ENCODE results near the gene ATP6V0D1. TPM values are rescaled to one million over a fixed set of nuclear protein-coding genes. Genes with fewer than 3 reads are reported as not detected.
A peak's percentile ranks its signal among the peaks of the same experiment; 100 is the strongest.

Gene ATP6V0D1
- total RNA-seq, 1 donor = 158 TPM

DNA sequence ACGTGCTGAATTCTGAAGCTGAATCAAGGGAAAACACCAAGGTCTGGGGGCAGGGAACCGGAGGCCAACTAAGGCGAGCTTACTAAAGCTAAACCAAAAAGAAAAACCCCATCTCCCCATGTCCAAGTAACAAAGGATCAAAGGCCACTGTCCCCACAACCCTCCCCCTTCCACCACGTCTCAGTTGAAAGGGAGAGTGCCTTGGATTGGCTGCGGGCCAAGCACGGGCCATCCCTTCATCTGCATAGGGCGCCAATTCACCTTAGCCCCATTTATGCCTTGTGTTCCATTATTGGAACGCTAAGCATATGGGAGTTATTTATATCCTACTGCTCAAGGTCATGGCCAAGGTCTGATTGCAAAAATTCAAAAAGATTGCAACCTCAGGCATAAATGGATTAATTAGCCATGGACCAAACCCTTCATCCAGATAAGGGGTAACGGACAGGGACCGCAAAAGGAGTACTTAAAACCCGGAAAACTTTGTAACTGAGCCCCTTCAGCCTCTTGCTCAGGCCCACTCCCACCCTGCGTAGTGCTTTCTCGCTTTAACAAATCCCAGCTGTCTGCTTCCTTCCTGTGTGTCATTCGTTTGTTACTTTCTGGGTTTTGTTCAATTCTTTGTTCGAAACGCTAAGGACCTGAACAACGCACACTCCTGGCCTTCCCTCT lies 740 bp upstream of the ATP6V0D1 start:
- TF ChIP-seq, protein P1, sequence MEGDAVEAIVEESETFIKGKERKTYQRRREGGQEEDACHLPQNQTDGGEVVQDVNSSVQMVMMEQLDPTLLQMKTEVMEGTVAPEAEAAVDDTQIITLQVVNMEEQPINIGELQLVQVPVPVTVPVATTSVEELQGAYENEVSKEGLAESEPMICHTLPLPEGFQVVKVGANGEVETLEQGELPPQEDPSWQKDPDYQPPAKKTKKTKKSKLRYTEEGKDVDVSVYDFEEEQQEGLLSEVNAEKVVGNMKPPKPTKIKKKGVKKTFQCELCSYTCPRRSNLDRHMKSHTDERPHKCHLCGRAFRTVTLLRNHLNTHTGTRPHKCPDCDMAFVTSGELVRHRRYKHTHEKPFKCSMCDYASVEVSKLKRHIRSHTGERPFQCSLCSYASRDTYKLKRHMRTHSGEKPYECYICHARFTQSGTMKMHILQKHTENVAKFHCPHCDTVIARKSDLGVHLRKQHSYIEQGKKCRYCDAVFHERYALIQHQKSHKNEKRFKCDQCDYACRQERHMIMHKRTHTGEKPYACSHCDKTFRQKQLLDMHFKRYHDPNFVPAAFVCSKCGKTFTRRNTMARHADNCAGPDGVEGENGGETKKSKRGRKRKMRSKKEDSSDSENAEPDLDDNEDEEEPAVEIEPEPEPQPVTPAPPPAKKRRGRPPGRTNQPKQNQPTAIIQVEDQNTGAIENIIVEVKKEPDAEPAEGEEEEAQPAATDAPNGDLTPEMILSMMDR (IDR thresholded peaks at IDR 0.05; ENCODE audit: extremely low read depth, low read depth, low read length) = no peak
- Histone ChIP-seq H3K4me3 (ENCODE audit: insufficient read depth, low read length) (peak overlapping the region; percentile 99), H3K9me3 (ENCODE audit: low read depth, low read length) (no peaks in the 10 kb centered on the region), H3K79me2 (ENCODE audit: insufficient read depth, low read length) (peaks cover 56% of the 10 kb centered on the region), H3K36me3 (ENCODE audit: insufficient read depth, low read length) (peaks cover 5% of the 10 kb centered on the region), H3K4me1 (ENCODE audit: insufficient read depth, low read length) (peaks cover 16% of the 10 kb centered on the region), H4K20me1 (ENCODE audit: insufficient read depth, low read length) (peaks cover 25% of the 10 kb centered on the region), H3K4me2 (ENCODE audit: insufficient read depth, low read length) (peak overlapping the region; percentile 74), H3K27me3 (ENCODE audit: insufficient read depth, low read length) (no peaks in the 10 kb centered on the region), H3K27ac (ENCODE audit: low read depth, low read length) (peak overlapping the region; percentile 38), H2AFZ (ENCODE audit: low read length) (peak overlapping the region; percentile 90)
- DNase-seq (ENCODE audit: insufficient read length, low spot score, missing footprints) = peak; percentile 52

DNA sequence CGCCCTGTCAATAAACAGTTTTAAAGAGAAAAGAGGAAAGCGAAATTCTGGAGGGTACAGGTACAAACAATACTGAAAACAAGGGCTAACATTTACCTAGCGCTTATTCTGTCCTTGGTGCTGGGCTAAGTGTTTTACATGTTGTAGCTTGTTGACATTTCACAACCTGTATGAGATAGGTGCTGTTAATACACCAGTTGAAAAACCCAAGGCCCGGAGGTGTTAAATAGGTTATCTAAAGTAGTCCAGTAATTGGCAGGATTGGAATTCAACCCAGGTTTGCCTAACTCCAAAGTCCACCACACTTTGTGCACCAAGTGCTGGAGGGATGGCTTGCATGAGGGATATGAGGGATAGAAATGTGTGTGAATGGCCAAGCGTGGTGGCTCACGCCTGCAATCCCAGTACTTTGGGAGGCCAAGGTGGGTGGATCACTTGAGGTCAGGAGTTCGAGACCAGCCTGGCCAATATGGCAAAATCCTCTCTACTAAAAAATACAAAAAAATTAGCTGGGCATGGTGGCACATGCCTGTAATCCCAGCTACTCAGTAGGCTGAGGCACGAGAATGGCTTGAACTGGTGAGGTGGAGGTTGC lies 2.9 kb downstream of the ATP6V0D1 start:
- H4K20me1 ChIP-seq (ENCODE audit: insufficient read depth, low read length) = peaks cover 56% of the 10 kb centered on the region
- no peak overlapping the region for H3K4me3 ChIP-seq (ENCODE audit: insufficient read depth, low read length)
- H3K9me3 ChIP-seq (ENCODE audit: low read depth, low read length) = no peaks in the 10 kb centered on the region
- no peak overlapping the region for H2AFZ ChIP-seq (ENCODE audit: low read length)
- no peaks in the 10 kb centered on the region for H3K27me3 ChIP-seq (ENCODE audit: insufficient read depth, low read length)
- TF ChIP-seq, protein P1 (IDR thresholded peaks at IDR 0.05; ENCODE audit: extremely low read depth, low read depth, low read length) = no peak
- H3K4me2 ChIP-seq (ENCODE audit: insufficient read depth, low read length) = no peak overlapping the region
- H3K4me1 ChIP-seq (ENCODE audit: insufficient read depth, low read length) = peaks cover 16% of the 10 kb centered on the region
- no peak for DNase-seq (ENCODE audit: insufficient read length, low spot score, missing footprints)
- H3K36me3 ChIP-seq (ENCODE audit: insufficient read depth, low read length) = peaks cover 11% of the 10 kb centered on the region
- H3K27ac ChIP-seq (ENCODE audit: low read depth, low read length) = no peak overlapping the region
- H3K79me2 ChIP-seq (ENCODE audit: insufficient read depth, low read length) = peaks cover 91% of the 10 kb centered on the region

DNA sequence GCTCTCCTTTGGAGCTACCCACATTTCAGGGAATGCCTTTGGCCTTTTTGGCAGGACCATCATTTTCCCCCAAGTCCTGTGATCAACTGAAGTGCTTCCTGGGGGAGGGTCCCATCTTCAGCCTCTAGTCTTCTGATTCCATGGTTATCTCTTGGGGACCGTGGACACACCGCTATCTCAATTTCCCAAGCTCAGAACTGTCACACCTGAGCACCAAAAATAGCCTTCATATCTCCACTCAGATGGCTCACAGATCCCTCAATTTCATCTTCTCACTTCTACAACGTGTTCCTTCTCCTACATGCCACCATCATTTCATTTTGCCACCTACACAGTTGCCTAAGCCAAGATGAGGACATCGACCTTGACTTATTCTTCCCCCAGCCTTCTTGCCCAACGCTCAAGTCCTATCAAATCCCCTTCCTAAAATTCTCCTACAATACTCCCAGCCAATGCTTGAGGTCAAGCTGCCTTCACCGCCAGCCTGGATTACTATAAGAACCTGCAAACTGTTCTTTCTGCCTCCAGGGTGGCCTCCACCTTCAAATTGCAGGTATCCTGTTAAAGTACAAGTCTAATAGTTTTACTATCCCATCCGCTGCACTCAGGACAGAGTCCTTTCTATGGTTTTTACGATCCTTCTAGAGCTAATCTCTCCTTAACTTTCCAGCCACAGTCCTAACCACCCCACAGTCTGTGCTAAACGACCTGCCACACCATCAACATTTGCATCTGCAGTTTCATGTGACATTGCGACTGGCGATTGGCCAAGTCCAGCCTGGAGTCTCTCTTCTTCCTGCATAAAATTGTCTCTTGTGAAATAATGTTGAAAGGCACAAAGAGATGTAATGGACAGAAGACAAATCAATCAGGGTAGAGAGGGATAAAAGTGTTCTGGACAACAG lies 6.2 kb downstream of the ATP6V0D1 start:
- Histone ChIP-seq H3K79me2 (ENCODE audit: insufficient read depth, low read length) (peaks cover 96% of the 10 kb centered on the region), H3K9me3 (ENCODE audit: low read depth, low read length) (no peaks in the 10 kb centered on the region), H3K4me1 (ENCODE audit: insufficient read depth, low read length) (peaks cover 7% of the 10 kb centered on the region), H3K4me2 (ENCODE audit: insufficient read depth, low read length) (no peak overlapping the region), H2AFZ (ENCODE audit: low read length) (no peak overlapping the region), H3K4me3 (ENCODE audit: insufficient read depth, low read length) (no peak overlapping the region), H3K27ac (ENCODE audit: low read depth, low read length) (no peak overlapping the region), H4K20me1 (ENCODE audit: insufficient read depth, low read length) (peaks cover 81% of the 10 kb centered on the region), H3K36me3 (ENCODE audit: insufficient read depth, low read length) (peaks cover 11% of the 10 kb centered on the region), H3K27me3 (ENCODE audit: insufficient read depth, low read length) (no peaks in the 10 kb centered on the region)
- DNase-seq (ENCODE audit: insufficient read length, low spot score, missing footprints) = no peak
- TF ChIP-seq, protein P1 (IDR thresholded peaks at IDR 0.05; ENCODE audit: extremely low read depth, low read depth, low read length) = no peak

Measured in osteoblast (primary cell).